DND-41 (cell line): ENCODE measurements around the gene OSCP1.

Experiments used
- CTCF ChIP-seq: IDR thresholded peaks from 2 replicates; pipeline ENCODE4 v1.5.1; 2012; ENCODE audit warnings: borderline replicate concordance, low read length, moderate library complexity, mild to moderate bottlenecking; ENCODE audit not compliant: poor library complexity, severe bottlenecking; ENCODE audit errors: extremely low read depth
- EZH2 ChIP-seq: IDR thresholded peaks from 3 replicates; pipeline ENCODE4 v1.6.1; 2012; ENCODE audit warnings: borderline replicate concordance, low read depth, mild to moderate bottlenecking, moderate library complexity, low read length, inconsistent platforms; ENCODE audit not compliant: severe bottlenecking

GRCh38 chr1:36401602-36402503 lies 48.4 kb downstream of the OSCP1 start:
- no peak for TF ChIP-seq CTCF
- TF ChIP-seq EZH2: no peak
